Mononuclear cell (primary cell): ENCODE measurements around the gene LRP2. TPM values are rescaled to one million over a fixed set of nuclear protein-coding genes. Genes with fewer than 3 reads are reported as not detected.

Source experiments
- H3K27me3 ChIP-seq: 2 replicates; pipeline ENCODE4 v1.6.0; 2011; ENCODE audit warnings: low read length, control low read depth; ENCODE audit not compliant: insufficient read depth
- H3K4me1 ChIP-seq: 2 replicates; pipeline ENCODE4 v1.5.1; 2011; ENCODE audit warnings: mild to moderate bottlenecking, low read length, control low read depth; ENCODE audit not compliant: insufficient read depth
- H3K4me3 ChIP-seq: 2 replicates; pipeline ENCODE4 v1.5.1; 2011; ENCODE audit warnings: mild to moderate bottlenecking, low read length, moderate library complexity
- H3K9me3 ChIP-seq: 2 replicates; pipeline ENCODE4 v1.5.1; 2011; ENCODE audit warnings: low read depth, mild to moderate bottlenecking, control low read depth, low read length
- total RNA-seq: library from RNA; depleted of rRNA; stranded (reverse); fragments of >200 nt; gene quantifications from one replicate; pipeline ENCODE4 v1.2.3, GENCODE V29; 2012

Gene LRP2
- total RNA-seq, 1 donor: not detected

GRCh38 chr2:169259402-169259801 is 102.9 kb downstream of the LRP2 start:
- Histone ChIP-seq H3K4me3 (no peak overlapping the region), H3K9me3 (no peaks in the 10 kb centered on the region), H3K4me1 (no peaks in the 10 kb centered on the region), H3K27me3 (no peaks in the 10 kb centered on the region)

- no peaks in the 10 kb centered on the region for H3K4me1 ChIP-seq
- no peaks in the 10 kb centered on the region for H3K9me3 ChIP-seq
- no peaks in the 10 kb centered on the region for H3K27me3 ChIP-seq
- H3K4me3 ChIP-seq: no peak overlapping the region
Measured at GRCh38 chr2:169258045-169258601, 104.2 kb downstream of the LRP2 start.

GRCh38 chr2:169254774-169255173 is 107.6 kb downstream of the LRP2 start:
- H3K4me1 ChIP-seq: no peaks in the 10 kb centered on the region
- no peaks in the 10 kb centered on the region for H3K9me3 ChIP-seq
- no peak overlapping the region for H3K4me3 ChIP-seq
- no peaks in the 10 kb centered on the region for H3K27me3 ChIP-seq

- Histone ChIP-seq H3K4me3 (no peak overlapping the region), H3K4me1 (no peaks in the 10 kb centered on the region), H3K27me3 (no peaks in the 10 kb centered on the region), H3K9me3 (no peaks in the 10 kb centered on the region)
Measured at GRCh38 chr2:169247211-169247610, 115.1 kb downstream of the LRP2 start.

- Histone ChIP-seq H3K9me3 (no peaks in the 10 kb centered on the region), H3K4me3 (no peak overlapping the region), H3K4me1 (no peaks in the 10 kb centered on the region), H3K27me3 (no peaks in the 10 kb centered on the region)
Measured at GRCh38 chr2:169240405-169240804, 121.9 kb downstream of the LRP2 start.

- Histone ChIP-seq H3K4me3 (no peak overlapping the region), H3K27me3 (no peaks in the 10 kb centered on the region)
Measured at GRCh38 chr2:169237939-169238338, 124.4 kb downstream of the LRP2 start.

GRCh38 chr2:169237286-169237685 is 125.0 kb downstream of the LRP2 start:
- no peak overlapping the region for H3K4me3 ChIP-seq
- no peaks in the 10 kb centered on the region for H3K27me3 ChIP-seq
- H3K4me1 ChIP-seq: no peaks in the 10 kb centered on the region
- H3K9me3 ChIP-seq: no peaks in the 10 kb centered on the region

More at GRCh38 chr2:169237939-169238338, 124.4 kb downstream of the LRP2 start:
- H3K4me1 ChIP-seq: no peaks in the 10 kb centered on the region
- H3K9me3 ChIP-seq: no peaks in the 10 kb centered on the region

- no peak overlapping the region for H3K4me3 ChIP-seq
- no peaks in the 10 kb centered on the region for H3K4me1 ChIP-seq
- no peaks in the 10 kb centered on the region for H3K27me3 ChIP-seq
- H3K9me3 ChIP-seq: no peaks in the 10 kb centered on the region
Measured at GRCh38 chr2:169232551-169233154, 129.7 kb downstream of the LRP2 start.

GRCh38 chr2:169230204-169230603 is 132.1 kb downstream of the LRP2 start:
- no peaks in the 10 kb centered on the region for H3K4me1 ChIP-seq
- no peak overlapping the region for H3K4me3 ChIP-seq
- H3K27me3 ChIP-seq: no peaks in the 10 kb centered on the region
- H3K9me3 ChIP-seq: no peaks in the 10 kb centered on the region

GRCh38 chr2:169229590-169229989 is 132.7 kb downstream of the LRP2 start:
- H3K4me3 ChIP-seq: no peak overlapping the region
- H3K9me3 ChIP-seq: no peaks in the 10 kb centered on the region
- H3K27me3 ChIP-seq: no peaks in the 10 kb centered on the region
- H3K4me1 ChIP-seq: no peaks in the 10 kb centered on the region

- Histone ChIP-seq H3K27me3 (no peaks in the 10 kb centered on the region), H3K4me3 (no peak overlapping the region), H3K4me1 (no peaks in the 10 kb centered on the region), H3K9me3 (no peaks in the 10 kb centered on the region)
Measured at GRCh38 chr2:169225906-169226305, 136.4 kb downstream of the LRP2 start.

GRCh38 chr2:169225233-169225750 is 137.0 kb downstream of the LRP2 start:
- Histone ChIP-seq H3K4me3 (no peak overlapping the region), H3K27me3 (no peaks in the 10 kb centered on the region), H3K4me1 (no peaks in the 10 kb centered on the region), H3K9me3 (no peaks in the 10 kb centered on the region)

- Histone ChIP-seq H3K4me1 (no peaks in the 10 kb centered on the region), H3K9me3 (no peaks in the 10 kb centered on the region), H3K4me3 (no peak overlapping the region), H3K27me3 (no peaks in the 10 kb centered on the region)
Measured at GRCh38 chr2:169222665-169223064, 139.7 kb downstream of the LRP2 start.

- Histone ChIP-seq H3K27me3 (no peaks in the 10 kb centered on the region), H3K4me1 (no peaks in the 10 kb centered on the region), H3K4me3 (no peak overlapping the region), H3K9me3 (no peaks in the 10 kb centered on the region)
Measured at GRCh38 chr2:169221745-169222369, 140.5 kb downstream of the LRP2 start.

GRCh38 chr2:169210917-169211316 is 151.4 kb downstream of the LRP2 start:
- H3K4me3 ChIP-seq: no peak overlapping the region
- H3K4me1 ChIP-seq: no peaks in the 10 kb centered on the region
- H3K27me3 ChIP-seq: no peaks in the 10 kb centered on the region
- H3K9me3 ChIP-seq: no peaks in the 10 kb centered on the region

GRCh38 chr2:169208026-169208425 is 154.3 kb downstream of the LRP2 start:
- Histone ChIP-seq H3K4me1 (no peaks in the 10 kb centered on the region), H3K9me3 (no peaks in the 10 kb centered on the region), H3K4me3 (no peak overlapping the region), H3K27me3 (no peaks in the 10 kb centered on the region)
